ENCODE measurements around the gene ARCN1.

DNA sequence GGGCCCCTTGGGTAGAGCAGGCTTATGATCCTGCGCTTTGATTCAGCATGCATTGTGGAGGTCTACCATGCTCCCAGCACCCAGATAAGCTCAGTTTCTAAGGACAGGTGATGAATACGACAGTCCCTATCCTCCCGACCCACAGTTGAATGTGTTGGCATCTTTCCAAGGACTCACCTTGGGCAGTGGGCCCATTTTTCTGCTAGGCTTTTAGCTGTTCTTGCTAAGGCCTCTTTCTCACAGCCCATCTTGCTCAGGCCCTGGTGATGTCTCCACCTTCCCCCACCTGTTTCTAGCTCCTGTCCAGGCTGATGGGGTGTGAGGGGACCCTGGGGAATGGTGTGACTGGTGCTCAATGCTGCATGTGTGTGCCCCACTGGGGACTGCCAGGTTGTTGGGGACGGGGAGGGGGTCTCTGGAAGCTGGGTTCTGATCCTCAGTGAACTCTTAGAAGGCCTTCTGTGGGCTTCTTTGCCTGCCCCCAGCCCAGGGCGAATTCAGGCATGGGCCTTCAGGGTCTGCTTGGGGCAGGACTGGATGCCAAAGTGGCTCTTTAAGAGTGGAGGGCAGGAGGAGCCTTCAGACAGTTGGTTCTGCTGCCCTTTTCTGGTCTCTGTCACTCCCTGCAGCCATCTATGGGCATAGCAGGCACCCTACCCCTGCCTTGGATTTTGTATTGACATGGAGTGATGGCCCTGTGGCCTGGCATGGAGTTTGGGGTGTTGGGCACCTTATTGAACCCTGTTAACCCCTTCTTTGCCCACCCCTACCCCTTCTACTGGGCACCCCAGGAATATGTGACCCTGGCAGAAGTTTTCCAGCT is 68.3 kb downstream of the ARCN1 start:
- TF ChIP-seq, protein P1, sequence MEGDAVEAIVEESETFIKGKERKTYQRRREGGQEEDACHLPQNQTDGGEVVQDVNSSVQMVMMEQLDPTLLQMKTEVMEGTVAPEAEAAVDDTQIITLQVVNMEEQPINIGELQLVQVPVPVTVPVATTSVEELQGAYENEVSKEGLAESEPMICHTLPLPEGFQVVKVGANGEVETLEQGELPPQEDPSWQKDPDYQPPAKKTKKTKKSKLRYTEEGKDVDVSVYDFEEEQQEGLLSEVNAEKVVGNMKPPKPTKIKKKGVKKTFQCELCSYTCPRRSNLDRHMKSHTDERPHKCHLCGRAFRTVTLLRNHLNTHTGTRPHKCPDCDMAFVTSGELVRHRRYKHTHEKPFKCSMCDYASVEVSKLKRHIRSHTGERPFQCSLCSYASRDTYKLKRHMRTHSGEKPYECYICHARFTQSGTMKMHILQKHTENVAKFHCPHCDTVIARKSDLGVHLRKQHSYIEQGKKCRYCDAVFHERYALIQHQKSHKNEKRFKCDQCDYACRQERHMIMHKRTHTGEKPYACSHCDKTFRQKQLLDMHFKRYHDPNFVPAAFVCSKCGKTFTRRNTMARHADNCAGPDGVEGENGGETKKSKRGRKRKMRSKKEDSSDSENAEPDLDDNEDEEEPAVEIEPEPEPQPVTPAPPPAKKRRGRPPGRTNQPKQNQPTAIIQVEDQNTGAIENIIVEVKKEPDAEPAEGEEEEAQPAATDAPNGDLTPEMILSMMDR (IDR thresholded peaks at IDR 0.05) = peak in 2 of 6 experiments; percentile 6 to 15
- no peak for TF ChIP-seq POLR2A (IDR thresholded peaks at IDR 0.05)

All from esophagus squamous epithelium (tissue), 4 donors.